ENCODE measurements around the gene SPDYE8.
A peak's percentile ranks its signal among the peaks of the same experiment; 100 is the strongest.
"Not testable (repeated sequence)": the region's sequence is repeated elsewhere in the genome, so short reads cannot be mapped to it uniquely, and the experiment has no call there.

Gene SPDYE8
- 0 reads per million in 17 experiments for total RNA-seq

GRCh38 chr7:73029666-73030065, at the start of gene SPDYE8:
Gene SPDYE8, minus strand, starts transcription at chr7:73029766. Its CDS starts 1,800 bp downstream, at chr7:73027966.
- not testable (repeated sequence) for DNase-seq

- not testable (repeated sequence) for DNase-seq
These were observed 28.2 kb upstream of the SPDYE8 start, which contains the start of gene SPDYE11 for GRCh38 chr7:73057811-73058210. Gene SPDYE11, minus strand, starts transcription at chr7:73057911. Its CDS starts 1,800 bp downstream, at chr7:73056111.

GRCh38 chr7:73006491-73006890, 23.1 kb downstream of the SPDYE8 start:
- peak in 2 of 4 experiments; percentile 0 to 1 for DNase-seq

GRCh38 chr7:73005693-73006447, 23.7 kb downstream of the SPDYE8 start:
- peak; percentile 83 to 92 (median 86) for DNase-seq

- not testable (repeated sequence) for DNase-seq
These were observed 24.2 kb downstream of the SPDYE8 start for GRCh38 chr7:73005356-73005692.

- not testable (repeated sequence) for DNase-seq
These were observed 31.6 kb downstream of the SPDYE8 start for GRCh38 chr7:72997887-72998468.

- DNase-seq = not testable (repeated sequence)
These were observed 32.1 kb downstream of the SPDYE8 start for GRCh38 chr7:72997447-72997846.

- DNase-seq = not testable (repeated sequence)
These were observed 34.1 kb downstream of the SPDYE8 start for GRCh38 chr7:72995484-72995883.

GRCh38 chr7:72990146-72990913, 39.2 kb downstream of the SPDYE8 start:
- not testable (repeated sequence) for DNase-seq

GRCh38 chr7:72982084-72982483, 47.5 kb downstream of the SPDYE8 start:
- not testable (repeated sequence) for DNase-seq

GRCh38 chr7:72980382-72980781, 49.2 kb downstream of the SPDYE8 start:
- not testable (repeated sequence) for DNase-seq

- not testable (repeated sequence) for DNase-seq
These were observed 53.1 kb downstream of the SPDYE8 start for GRCh38 chr7:72976434-72976833.

- DNase-seq = not testable (repeated sequence)
These were observed 53.8 kb downstream of the SPDYE8 start for GRCh38 chr7:72975656-72976286.

GRCh38 chr7:72974781-72975180, 54.8 kb downstream of the SPDYE8 start:
- not testable (repeated sequence) for DNase-seq

- not testable (repeated sequence) for DNase-seq
These were observed 58.1 kb downstream of the SPDYE8 start for GRCh38 chr7:72971505-72971904.

Data from suppressor macrophage (primary cell).